HG02870 (cell line): ENCODE data around the gene LDLRAD3.
"Not testable (repeated sequence)": the region's sequence is repeated elsewhere in the genome, so short reads cannot be mapped to it uniquely, and the experiment has no call there.

Experiments used
- ATAC-seq: cut with Tn5 transposase; IDR thresholded peaks from one replicate; pipeline ENCODE4 v1.9.1; 2021; ENCODE audit warnings: mild to moderate bottlenecking, moderate library complexity; ENCODE audit not compliant: unreplicated experiment

LDLRAD3 gene

GRCh38 chr11:35943713-35944502 lies at the start of gene LDLRAD3:
Gene LDLRAD3 (plus strand): TSS chr11:35944062. CDS start chr11:35944099, 37 bp downstream.
- peak; percentile 63 for ATAC-seq

- no peak for ATAC-seq
These were observed 46.8 kb upstream of the LDLRAD3 start for GRCh38 chr11:35897019-35897418.

- no peak for ATAC-seq
These were observed 40.9 kb upstream of the LDLRAD3 start for GRCh38 chr11:35902961-35903360.

- no peak for ATAC-seq
These were observed 38.1 kb upstream of the LDLRAD3 start for GRCh38 chr11:35905646-35906276.

- no peak for ATAC-seq
These were observed 37.6 kb upstream of the LDLRAD3 start for GRCh38 chr11:35906277-35906661.

GRCh38 chr11:35906681-35907080 lies 37.2 kb upstream of the LDLRAD3 start:
- no peak for ATAC-seq

GRCh38 chr11:35907648-35908431 lies 36.0 kb upstream of the LDLRAD3 start:
- ATAC-seq: peak; percentile 80

GRCh38 chr11:35908432-35908771 lies 35.5 kb upstream of the LDLRAD3 start:
- peak; percentile 4 for ATAC-seq

- no peak for ATAC-seq
These were observed 34.2 kb upstream of the LDLRAD3 start for GRCh38 chr11:35909511-35910265.

GRCh38 chr11:35911013-35911412 lies 32.8 kb upstream of the LDLRAD3 start:
- no peak for ATAC-seq

- no peak for ATAC-seq
These were observed 32.2 kb upstream of the LDLRAD3 start for GRCh38 chr11:35911616-35912165.

- ATAC-seq: not testable (repeated sequence)
These were observed 31.4 kb upstream of the LDLRAD3 start for GRCh38 chr11:35912436-35912835.

- ATAC-seq: peak; percentile 24
These were observed 30.8 kb upstream of the LDLRAD3 start for GRCh38 chr11:35912883-35913624.

GRCh38 chr11:35914816-35915215 lies 29.0 kb upstream of the LDLRAD3 start:
- ATAC-seq: no peak

GRCh38 chr11:35916270-35916669 lies 27.6 kb upstream of the LDLRAD3 start:
- ATAC-seq: no peak

- ATAC-seq: peak; percentile 69
These were observed 26.2 kb upstream of the LDLRAD3 start for GRCh38 chr11:35917676-35918075.

- ATAC-seq: no peak
These were observed 25.1 kb upstream of the LDLRAD3 start for GRCh38 chr11:35918716-35919115.

- ATAC-seq: no peak
These were observed 24.6 kb upstream of the LDLRAD3 start for GRCh38 chr11:35919244-35919643.

- ATAC-seq: no peak
These were observed 20.4 kb upstream of the LDLRAD3 start for GRCh38 chr11:35923452-35923851.

GRCh38 chr11:35924811-35925210 lies 19.1 kb upstream of the LDLRAD3 start:
- no peak for ATAC-seq
